GM23338 (cell line): ENCODE data around the gene DBF4B.

Experiments used
- CTCF ChIP-seq, 2 experiments: fragments of 200-600 bp in 1 of 2; sonication (generic) in 1 of 2; conservative IDR thresholded peaks; 2 replicates each; pipeline versions ENCODE4 v1.5.1 to v1.6.1; 2016 to 2017; ENCODE audit warnings: antibody characterized with exemption in 2 of 2, low read depth in 2 of 2, mild to moderate bottlenecking in 2 of 2, moderate library complexity in 1 of 2
- EZH2 ChIP-seq: fragments of 200-600 bp; sonication (generic); IDR thresholded peaks from one replicate; pipeline ENCODE4 v1.8.0; 2017; ENCODE audit warnings: antibody characterized with exemption, mild to moderate bottlenecking, low read depth; ENCODE audit not compliant: unreplicated experiment
- EZH2phosphoT487 ChIP-seq: fragments of 200-600 bp; sonication (generic); IDR thresholded peaks from one replicate; pipeline ENCODE4 v1.8.1; 2018; ENCODE audit warnings: antibody characterized with exemption; ENCODE audit not compliant: unreplicated experiment
- POLR2AphosphoS5 ChIP-seq: IDR thresholded peaks from 2 replicates; pipeline ENCODE4 v1.6.1; 2016; ENCODE audit warnings: antibody characterized with exemption, low read depth
- REST ChIP-seq: IDR thresholded peaks from one replicate; pipeline ENCODE4 v1.6.1; 2018; ENCODE audit warnings: antibody characterized with exemption; ENCODE audit not compliant: unreplicated experiment

- no peak for TF ChIP-seq REST
- no peak for TF ChIP-seq CTCF (conservative IDR thresholded peaks at IDR 0.05; ENCODE audit: low read depth in 2 of 2)
- TF ChIP-seq EZH2, result no peak
- TF ChIP-seq EZH2phosphoT487, result no peak
- TF ChIP-seq POLR2AphosphoS5, result no peak
Observed at GRCh38 chr17:44761932-44762810, 53.7 kb downstream of the DBF4B start.
